HCT116 (cell line): ENCODE data around the gene IFNL1. TPM values are rescaled to one million over a fixed set of nuclear protein-coding genes. Genes with fewer than 3 reads are reported as not detected.

Experiments used
- ATAC-seq: fragments of 200-7000 bp; cut with Tn5 transposase; 2 replicates; pipeline ENCODE4 v1.9.1; 2020; ENCODE audit warnings: mild to moderate bottlenecking, moderate library complexity
- BruUV-seq: library from RNA; stranded (reverse); fragments of 400-500 nt; replicated peaks from 2 replicates; lab custom pipeline; 2021; lab: Mats Ljungman, UMichigan
- CTCF ChIA-PET: fragments of 300-600 bp; sonication (Branson Sonifier 250); formaldehyde crosslinking; loops from one replicate; lab custom pipeline; 2021; ENCODE audit warnings: antibody characterized with exemption; lab: Charles Lee
- POLR2A ChIA-PET: fragments of 300-600, 350-600 bp; sonication (Branson Sonifier 250); formaldehyde crosslinking; loops from one replicate; lab custom pipeline; 2021; ENCODE audit warnings: antibody characterized with exemption; lab: Charles Lee
- RAD21 ChIA-PET, 2 experiments: fragments of 300-600 bp; sonication (Branson Sonifier 250); formaldehyde crosslinking; loops; one replicate each; lab custom pipeline; 2023; ENCODE audit warnings: low total read pairs in 2 of 2; ENCODE audit not compliant: uncharacterized antibody in 2 of 2, unreplicated experiment in 2 of 2, low non-redundant PET in 1 of 2; lab: Charles Lee
- DNase-seq: peaks from one replicate; pipeline ENCODE4 v3.0.0-alpha.2; 2010; ENCODE audit warnings: low read depth, low spot score
- H2AFZ ChIP-seq: fragments of 200-600 bp; shearing (Covaris generic), sonication (generic); 2 replicates; pipeline ENCODE4 v1.6.1; 2017; ENCODE audit warnings: low read depth, mixed run types, mixed read lengths, antibody characterized with exemption, low read length; ENCODE audit not compliant: poor library complexity, severe bottlenecking
- H3K27ac ChIP-seq: 2 replicates; pipeline ENCODE4 v1.5.1; 2012; ENCODE audit warnings: low read depth, low read length
- H3K27me3 ChIP-seq: fragments of 200-600 bp; sonication (generic); 2 replicates; pipeline ENCODE4 v1.6.1; 2016; ENCODE audit warnings: mixed run types, low read length, mixed read lengths; ENCODE audit not compliant: insufficient read depth
- H3K36me3 ChIP-seq, 2 experiments: fragments of 200-500 bp in 1 of 2; fragments of 200-600 bp in 1 of 2; sonication (Bioruptor generic) in 1 of 2; sonication (generic) in 1 of 2; 2 replicates each; pipeline versions ENCODE4 v1.5.1 to v1.6.1; 2014 to 2016; ENCODE audit warnings: low read length in 2 of 2, inconsistent platforms in 1 of 2, mixed read lengths in 1 of 2, mixed run types in 1 of 2; ENCODE audit not compliant: insufficient read depth in 2 of 2, control insufficient read depth in 1 of 2
- H3K4me1 ChIP-seq, 2 experiments: fragments of 200-600 bp in 1 of 2; sonication (generic) in 1 of 2; 2 replicates each; pipeline versions ENCODE4 v1.5.1 to v1.6.1; 2012 to 2017; ENCODE audit warnings: low read length in 2 of 2, inconsistent platforms in 1 of 2, mild to moderate bottlenecking in 1 of 2, mixed read lengths in 1 of 2, mixed run types in 1 of 2, moderate library complexity in 1 of 2; ENCODE audit not compliant: insufficient read depth in 2 of 2, control insufficient read depth in 1 of 2
- H3K4me2 ChIP-seq: fragments of 200-600 bp; sonication (generic); 2 replicates; pipeline ENCODE4 v1.6.1; 2017; ENCODE audit warnings: mixed run types, low read length, mixed read lengths
- H3K4me3 ChIP-seq, 2 experiments: fragments of 200-600 bp in 1 of 2; sonication (generic) in 1 of 2; replicated peaks in 1 of 2; 2 replicates each; pipeline ENCODE4 v1.5.1; 2011 to 2016; ENCODE audit warnings: low read length in 2 of 2, control low read depth in 1 of 2, low read depth in 1 of 2, mild to moderate bottlenecking in 1 of 2, mixed read lengths in 1 of 2, mixed run types in 1 of 2
- H3K79me2 ChIP-seq: fragments of 200-600 bp; sonication (generic); 2 replicates; pipeline ENCODE4 v1.6.1; 2017; ENCODE audit warnings: mild to moderate bottlenecking, mixed run types, low read length, moderate library complexity, mixed read lengths; ENCODE audit not compliant: insufficient read depth
- H3K9ac ChIP-seq: fragments of 200-600 bp; sonication (generic); 2 replicates; pipeline ENCODE4 v1.6.1; 2016; ENCODE audit warnings: low read length, mixed read lengths
- H3K9me2 ChIP-seq: fragments of 200-600 bp; sonication (generic), shearing (Covaris generic); 2 replicates; pipeline ENCODE4 v1.6.1; 2017; ENCODE audit warnings: mixed run types, mild to moderate bottlenecking, moderate library complexity; ENCODE audit not compliant: insufficient read depth
- H3K9me3 ChIP-seq, 2 experiments: fragments of 200-500 bp in 1 of 2; fragments of 200-600 bp in 1 of 2; sonication (Bioruptor generic) in 1 of 2; sonication (generic) in 1 of 2; 2 replicates each; pipeline ENCODE4 v1.6.1; 2014 to 2017; ENCODE audit warnings: low read length in 2 of 2, mixed read lengths in 2 of 2, inconsistent platforms in 1 of 2, low read depth in 1 of 2, mild to moderate bottlenecking in 1 of 2, mixed run types in 1 of 2, moderate library complexity in 1 of 2; ENCODE audit not compliant: control insufficient read depth in 1 of 2, insufficient read depth in 1 of 2
- H4K20me1 ChIP-seq: fragments of 200-600 bp; sonication (generic), shearing (Covaris generic); 2 replicates; pipeline ENCODE4 v1.6.1; 2017; ENCODE audit warnings: mixed run types, mild to moderate bottlenecking, moderate library complexity; ENCODE audit not compliant: insufficient read depth
- ATF3 ChIP-seq: IDR thresholded peaks from 2 replicates; pipeline ENCODE4 v1.6.1; 2012
- CBX3 ChIP-seq: IDR thresholded peaks from 2 replicates; pipeline ENCODE4 v1.6.1; 2012; ENCODE audit warnings: low read depth
- CEBPB ChIP-seq: IDR thresholded peaks from 2 replicates; pipeline ENCODE4 v1.6.1; 2012; ENCODE audit warnings: low read depth
- CTCF ChIP-seq, 3 experiments: fragments of 200-600 bp in 1 of 3; sonication (generic) in 1 of 3; IDR thresholded peaks in 2 of 3; conservative IDR thresholded peaks in 1 of 3; 2 replicates each; pipeline ENCODE4 v1.5.1; 2012 to 2017; ENCODE audit warnings: low read depth in 2 of 3, low read length in 2 of 3, antibody characterized with exemption in 1 of 3, borderline replicate concordance in 1 of 3, control low read depth in 1 of 3, mild to moderate bottlenecking in 1 of 3, mixed read lengths in 1 of 3, mixed run types in 1 of 3, moderate library complexity in 1 of 3; ENCODE audit not compliant: insufficient read depth in 1 of 3
- EGR1 ChIP-seq: IDR thresholded peaks from 2 replicates; pipeline ENCODE4 v1.6.1; 2012; ENCODE audit warnings: low read depth
- EZH2 ChIP-seq: fragments of 200-600 bp; sonication (generic); IDR thresholded peaks from 2 replicates; pipeline ENCODE4 v1.6.1; 2017; ENCODE audit warnings: antibody characterized with exemption, mixed run types
- EZH2phosphoT487 ChIP-seq: fragments of 200-600 bp; IDR thresholded peaks from 2 replicates; pipeline ENCODE4 v1.6.1; 2018; ENCODE audit warnings: antibody characterized with exemption, borderline replicate concordance
- FOSL1 ChIP-seq: IDR thresholded peaks from 2 replicates; pipeline ENCODE4 v1.6.1; 2012; ENCODE audit warnings: low read depth
- MAX ChIP-seq: IDR thresholded peaks from 2 replicates; pipeline ENCODE4 v1.6.1; 2012
- POLR2A ChIP-seq: IDR thresholded peaks from 2 replicates; pipeline ENCODE4 v1.7.0; 2011; ENCODE audit warnings: borderline replicate concordance; ENCODE audit not compliant: insufficient read depth, insufficient read length; ENCODE audit errors: extremely low read depth
- POLR2AphosphoS5 ChIP-seq: IDR thresholded peaks from 2 replicates; pipeline ENCODE4 v1.6.1; 2011; ENCODE audit warnings: mild to moderate bottlenecking, low read depth, low read length, moderate library complexity
- RAD21 ChIP-seq: IDR thresholded peaks from 2 replicates; pipeline ENCODE4 v1.6.1; 2012; ENCODE audit warnings: low read depth, mild to moderate bottlenecking
- SP1 ChIP-seq: IDR thresholded peaks from 2 replicates; pipeline ENCODE4 v1.6.1; 2012; ENCODE audit warnings: low read depth
- SRF ChIP-seq: IDR thresholded peaks from 2 replicates; pipeline ENCODE4 v1.6.1; 2012; ENCODE audit warnings: low read depth
- TCF7L2 ChIP-seq: IDR thresholded peaks from 2 replicates; pipeline ENCODE4 v1.7.0; 2011; ENCODE audit warnings: borderline replicate concordance, inconsistent platforms; ENCODE audit not compliant: insufficient read depth, insufficient read length; ENCODE audit errors: extremely low read depth
- ZFX ChIP-seq: fragments of 450-650 bp; IDR thresholded peaks from 2 replicates; pipeline ENCODE4 v1.6.1; 2017
- ZNF274 ChIP-seq: fragments of 200-500 bp; sonication (Bioruptor generic); IDR thresholded peaks from 2 replicates; pipeline ENCODE4 v1.6.1; 2014; ENCODE audit warnings: mild to moderate bottlenecking, low read depth, low read length, inconsistent platforms
- intact Hi-C: fragments of 100-400 bp; cut with micrococcal nuclease; formaldehyde crosslinking; loops from 2 replicates; pipeline ENCODE4 v1.10.0; 2022
- total RNA-seq: library from RNA; stranded (reverse); gene quantifications from one replicate; pipeline ENCODE4 v1.2.1, GENCODE V29; 2021; ENCODE audit not compliant: unreplicated experiment

IFNL1 gene
- total RNA-seq, 1 experiment from 2014 or later: not detected

- ChIA-PET RAD21 (no interaction called here), POLR2A (no interaction called here), CTCF (no interaction called here)
- Histone ChIP-seq H3K79me2 (peaks cover 22% of the 10 kb centered on the region), H3K36me3 (peaks cover 0 to 7% of the 10 kb centered on the region in 2 experiments; a peak in 2 of 4 replicates), H3K27ac (no peak overlapping the region), H3K4me3 (no peak overlapping the region), H3K9ac (no peak overlapping the region), H3K9me2 (no peaks in the 10 kb centered on the region), H2AFZ (no peak overlapping the region), H3K9me3 (no peaks in the 10 kb centered on the region), H3K27me3 (no peaks in the 10 kb centered on the region), H3K4me1 (peaks cover 3 to 23% of the 10 kb centered on the region in 2 experiments; a peak in 3 of 4 replicates), H3K4me2 (no peak overlapping the region), H4K20me1 (no peaks in the 10 kb centered on the region)
- intact Hi-C loops: no loop called here
- DNase-seq (no peak), ATAC-seq (no peak)
- TF ChIP-seq MAX: no peak
- no peak for TF ChIP-seq TCF7L2
- no peak for TF ChIP-seq SP1
- TF ChIP-seq FOSL1: no peak
- TF ChIP-seq RAD21: no peak
- no peak for TF ChIP-seq ZFX
- no peak for TF ChIP-seq SRF
- TF ChIP-seq POLR2A: no peak
- TF ChIP-seq EZH2: no peak
- no peak for TF ChIP-seq POLR2AphosphoS5
- TF ChIP-seq CBX3: no peak
- no peak for TF ChIP-seq ZNF274
- no peak for TF ChIP-seq EGR1
- TF ChIP-seq EZH2phosphoT487: no peak
- no peak for TF ChIP-seq CEBPB
- no peak for TF ChIP-seq CTCF (IDR thresholded peaks at IDR 0.05 in 2 of 3, conservative IDR thresholded peaks at IDR 0.05 in 1 of 3; ENCODE audit: borderline replicate concordance in 1 of 3, insufficient read depth in 1 of 3, low read depth in 2 of 3, low read length in 2 of 3)
- TF ChIP-seq ATF3: no peak
- BruUV-seq: no TSS peak
Measured at GRCh38 chr19:39321832-39322176, 25.6 kb downstream of the IFNL1 start.
